HUDEP-2 (cell line): Measurements from ENCODE around the gene MVD.
A peak's percentile ranks its signal among the peaks of the same experiment; 100 is the strongest.

Experiments
- DNase-seq, 76 experiments: peaks; one replicate each; lab custom pipeline; 2025; ENCODE audit not compliant: unreplicated experiment in 76 of 76; lab: John Stamatoyannopoulos, UW

Gene MVD, protein sequence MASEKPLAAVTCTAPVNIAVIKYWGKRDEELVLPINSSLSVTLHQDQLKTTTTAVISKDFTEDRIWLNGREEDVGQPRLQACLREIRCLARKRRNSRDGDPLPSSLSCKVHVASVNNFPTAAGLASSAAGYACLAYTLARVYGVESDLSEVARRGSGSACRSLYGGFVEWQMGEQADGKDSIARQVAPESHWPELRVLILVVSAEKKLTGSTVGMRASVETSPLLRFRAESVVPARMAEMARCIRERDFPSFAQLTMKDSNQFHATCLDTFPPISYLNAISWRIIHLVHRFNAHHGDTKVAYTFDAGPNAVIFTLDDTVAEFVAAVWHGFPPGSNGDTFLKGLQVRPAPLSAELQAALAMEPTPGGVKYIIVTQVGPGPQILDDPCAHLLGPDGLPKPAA

GRCh38 chr16:88662843-88663606 lies at the start of gene MVD:
TSS of gene MVD (minus strand) at chr16:88663091. CDS start at chr16:88663080, 11 bp downstream.
- DNase-seq, result peak in 75 of 76 experiments; percentile 34 to 97 (median 94)

DNA sequence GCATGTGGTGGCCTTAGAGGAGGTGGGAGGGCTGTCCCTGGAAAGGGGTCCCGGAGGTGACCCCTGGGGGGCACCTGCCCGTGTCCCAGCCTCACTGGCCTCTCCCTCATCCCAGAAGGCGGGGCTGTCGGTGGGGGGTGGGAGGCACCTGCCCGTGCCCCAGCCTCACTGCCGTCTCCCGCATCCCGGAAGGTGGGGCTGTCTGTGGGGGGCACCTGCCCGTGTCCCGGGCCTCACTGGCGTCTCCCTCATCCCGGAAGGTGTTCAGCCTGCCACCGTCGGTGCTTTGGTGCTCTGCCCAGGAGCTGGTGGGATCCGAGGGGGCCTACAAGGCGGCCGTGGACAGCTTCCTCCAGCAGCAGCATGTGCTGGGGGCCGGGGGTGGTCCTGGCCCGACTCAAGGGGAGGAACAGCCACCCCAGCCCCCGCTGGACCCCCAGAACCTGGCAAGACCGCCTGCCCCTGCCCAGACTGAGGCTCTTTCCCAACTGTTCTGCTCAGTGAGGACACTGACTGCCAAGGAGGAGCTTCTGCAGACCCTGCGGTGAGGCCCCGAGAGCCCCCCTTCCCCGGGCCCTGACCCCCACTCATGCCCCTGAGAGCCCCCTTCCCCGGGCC lies 49.6 kb upstream of the MVD start:
- no peak for DNase-seq

- DNase-seq, result no peak
Observed at GRCh38 chr16:88711750-88712340, 49.0 kb upstream of the MVD start.

GRCh38 chr16:88710556-88710955 lies 47.7 kb upstream of the MVD start:
- DNase-seq, result no peak

GRCh38 chr16:88706965-88707826 lies 44.3 kb upstream of the MVD start:
- DNase-seq, result peak in 9 of 76 experiments; percentile 5 to 37 (median 21)

DNA sequence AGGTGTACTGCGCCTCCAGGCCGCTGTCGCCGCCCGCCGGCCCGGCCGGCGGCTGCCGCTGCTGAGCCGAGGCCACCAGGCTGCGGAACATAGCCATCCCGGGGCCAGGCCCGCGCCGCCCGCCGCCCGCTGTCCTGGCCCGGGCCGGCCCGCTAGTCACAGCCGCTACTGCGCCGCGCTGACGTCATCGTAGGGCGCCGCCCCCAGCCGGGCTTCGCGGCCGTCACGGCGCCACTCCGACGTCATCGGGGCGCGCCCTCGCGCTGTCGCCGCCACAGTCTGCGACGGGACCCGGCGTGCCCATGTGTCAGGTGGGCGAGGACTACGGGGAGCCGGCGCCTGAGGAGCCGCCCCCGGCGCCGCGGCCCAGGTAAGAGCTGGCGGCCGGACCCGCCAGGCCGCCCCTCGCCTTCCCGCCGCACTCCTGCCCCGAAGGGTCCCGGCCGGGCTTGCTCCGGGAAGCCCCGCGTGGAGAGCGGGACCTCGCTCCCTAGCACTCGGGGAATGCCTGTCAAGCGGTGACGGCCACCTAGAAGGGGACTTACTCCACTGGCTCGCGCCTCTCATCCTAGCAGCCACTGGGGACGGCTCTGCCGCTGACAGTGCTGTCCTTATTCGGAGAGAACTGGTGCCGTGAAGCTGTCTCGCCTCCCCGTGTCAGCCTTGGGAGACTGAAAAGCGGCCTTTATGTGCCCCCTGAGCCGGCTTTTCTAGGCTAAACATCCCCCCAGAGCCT lies 43.5 kb upstream of the MVD start, which contains the start of the genes CTU2 and RNF166:
CTU2 (plus strand) TSS at position 275 of the 736 bp plus-strand sequence; CDS start at position 303, 28 bp downstream.
RNF166 (minus strand) TSS at position 180 of the 736 bp plus-strand sequence; CDS start at position 97, 83 bp downstream.
- DNase-seq, result peak in 72 of 76 experiments; percentile 24 to 89 (median 74)

GRCh38 chr16:88705801-88706228 lies 42.9 kb upstream of the MVD start:
- DNase-seq, result peak in 2 of 76 experiments; percentile 11 to 33

GRCh38 chr16:88705076-88705684 lies 42.3 kb upstream of the MVD start:
- DNase-seq, result peak in 3 of 76 experiments; percentile 12 to 32 (median 21)

DNA sequence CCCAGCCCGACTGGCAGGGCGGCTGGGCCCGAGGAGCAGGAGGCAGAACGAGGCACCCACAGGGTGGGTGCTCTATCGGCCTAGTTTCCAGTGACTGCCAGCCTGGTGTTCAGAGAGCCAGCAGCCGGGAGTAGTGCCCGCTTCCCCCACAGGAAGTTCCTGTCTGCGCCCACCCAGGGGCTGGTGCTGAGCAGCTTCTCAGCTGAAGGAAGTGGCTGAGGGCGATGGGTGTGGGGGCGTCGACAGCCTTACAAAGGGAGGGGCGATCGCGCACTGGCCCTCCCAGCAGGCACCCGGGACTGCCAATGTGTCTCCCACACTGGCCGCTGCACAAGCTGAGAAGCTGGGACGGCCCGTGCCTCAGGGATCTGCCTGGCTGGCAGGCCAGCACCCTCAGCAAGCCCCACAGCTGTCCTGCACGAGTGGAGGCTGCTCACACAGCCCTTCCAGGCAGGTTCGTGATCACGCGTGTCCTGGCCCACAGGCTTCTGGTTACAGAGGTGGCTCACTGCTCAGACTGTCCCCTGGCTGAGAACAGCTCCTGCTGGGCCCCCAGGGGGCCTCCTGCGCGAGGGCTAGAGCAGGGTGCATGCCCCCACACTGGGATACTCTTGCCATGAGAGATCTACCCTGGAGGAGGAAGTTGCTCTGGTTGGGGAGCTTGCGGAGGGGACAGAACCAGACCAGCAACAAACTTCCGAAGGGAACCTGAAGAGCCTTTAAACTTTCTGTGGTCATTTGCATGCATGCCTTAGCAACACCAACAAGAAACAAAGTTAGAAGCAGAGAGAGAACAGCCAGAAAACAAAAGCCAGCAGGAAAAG lies 40.8 kb upstream of the MVD start:
- no peak for DNase-seq

- no peak for DNase-seq
Observed at GRCh38 chr16:88702371-88703210, 39.7 kb upstream of the MVD start.

GRCh38 chr16:88701581-88702370 lies 38.9 kb upstream of the MVD start:
- no peak for DNase-seq

DNA sequence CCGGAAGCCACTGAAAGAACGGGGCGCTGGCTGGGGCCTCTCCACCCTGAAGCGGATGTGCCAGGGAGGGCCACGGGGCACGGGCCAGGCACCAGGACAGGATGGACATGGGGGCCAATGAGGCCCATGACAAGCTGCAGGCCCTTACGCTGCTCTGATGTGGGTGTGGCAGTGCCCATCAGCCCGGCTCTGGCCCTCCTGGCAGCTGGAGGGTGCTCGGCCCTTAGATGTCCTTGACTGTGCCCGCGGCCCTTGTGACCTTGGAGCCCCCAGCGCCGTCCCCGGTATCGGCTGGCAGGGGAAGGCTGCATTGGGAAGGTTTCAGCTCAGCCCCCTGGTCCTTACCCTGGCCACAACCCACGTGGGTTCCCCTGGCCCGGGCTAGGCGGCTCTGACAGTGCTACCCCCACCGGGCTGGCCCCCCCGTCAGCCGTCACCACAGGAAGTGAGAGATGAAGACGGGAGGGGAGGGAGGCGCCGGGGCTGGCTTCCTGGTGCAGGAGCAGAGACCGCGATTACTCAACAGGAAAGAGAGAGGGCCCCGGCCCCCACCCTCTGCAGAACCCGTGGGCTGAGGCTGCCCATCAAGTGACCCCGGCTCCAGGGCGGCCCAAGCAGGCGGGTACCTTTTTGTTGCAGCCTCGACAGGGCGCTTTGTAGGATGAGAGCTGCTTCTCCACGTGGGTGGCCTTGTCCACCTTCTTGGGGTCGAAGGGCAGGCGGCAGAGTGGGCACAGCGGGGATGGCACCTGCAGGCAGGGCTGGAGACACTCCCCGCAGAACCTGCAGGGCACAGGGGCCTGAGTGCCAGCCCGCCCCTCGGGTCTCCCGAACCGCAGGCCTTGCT lies 38.0 kb upstream of the MVD start:
- DNase-seq, result peak in 57 of 76 experiments; percentile 8 to 80 (median 53)

DNA sequence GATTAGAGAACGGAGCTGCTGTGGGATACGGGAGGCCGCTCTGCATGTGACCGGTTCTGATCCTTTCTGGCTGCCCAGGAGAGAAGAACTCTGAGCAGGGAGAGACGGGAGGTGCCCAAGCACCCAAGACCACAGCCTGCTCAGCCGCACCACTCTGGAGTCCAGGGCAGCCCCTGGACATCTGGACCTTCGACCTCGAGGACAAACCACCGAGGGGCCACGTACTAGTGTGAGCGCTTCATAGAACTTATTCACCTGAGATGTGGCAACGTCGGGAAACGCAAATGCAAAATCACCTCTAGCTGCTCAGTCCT lies 37.4 kb upstream of the MVD start:
- no peak for DNase-seq

- no peak for DNase-seq
Observed at GRCh38 chr16:88699180-88699579, 36.3 kb upstream of the MVD start.

- DNase-seq, result no peak
Observed at GRCh38 chr16:88698646-88699045, 35.8 kb upstream of the MVD start.
